Measurements from ENCODE around the gene DRAM1. TPM values are rescaled to one million over a fixed set of nuclear protein-coding genes. Genes with fewer than 3 reads are reported as not detected.
A peak's percentile ranks its signal among the peaks of the same experiment; 100 is the strongest.

DRAM1 gene
- total RNA-seq, 1 donor from 2014 or later: 20.4 TPM

DNA sequence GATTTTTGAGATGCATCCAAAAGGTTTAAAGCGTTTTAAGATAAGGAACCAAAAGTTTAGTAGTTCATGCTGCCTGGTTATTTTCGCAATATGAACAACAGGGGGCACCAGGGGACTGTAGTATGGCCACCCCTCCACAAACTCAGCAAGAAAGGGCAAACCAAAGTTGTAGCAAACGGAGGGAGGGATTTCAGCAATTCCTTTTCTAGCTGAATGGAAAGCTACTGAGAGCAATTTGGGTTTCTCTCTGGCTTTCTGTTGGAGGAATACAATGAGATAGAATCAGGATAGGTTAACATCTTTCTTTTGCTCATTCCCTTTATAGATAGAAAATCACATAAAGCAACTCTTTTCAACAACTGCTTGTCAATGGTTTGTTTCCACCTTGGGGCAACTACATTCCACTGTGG lies 62.5 kb downstream of the DRAM1 start:
- peaks cover 7% of the 10 kb centered on the region for H3K4me1 ChIP-seq (ENCODE audit: insufficient read depth, low read length)
- no peaks in the 10 kb centered on the region for H3K27me3 Mint-ChIP-seq (ENCODE audit: low read depth, unreplicated experiment)
- H3K36me3 Mint-ChIP-seq (ENCODE audit: low read depth, unreplicated experiment): no peaks in the 10 kb centered on the region
- peak; percentile 61 for DNase-seq (ENCODE audit: low read depth)
- no peaks in the 10 kb centered on the region for H3K79me2 ChIP-seq (ENCODE audit: insufficient read depth, low read length)
- no peak for FAIRE-seq
- H4K20me1 ChIP-seq (ENCODE audit: insufficient read depth, low read length): no peaks in the 10 kb centered on the region
- H3K4me2 ChIP-seq (ENCODE audit: low read length): no peak overlapping the region
- no peaks in the 10 kb centered on the region for H3K9me3 ChIP-seq (ENCODE audit: insufficient read depth, low read depth, low read length)
- no peak overlapping the region for H3K9ac ChIP-seq (ENCODE audit: low read length)
- H3K27me3 ChIP-seq (ENCODE audit: insufficient read depth, low read length): peaks cover 3% of the 10 kb centered on the region
- H3K4me3 Mint-ChIP-seq (ENCODE audit: unreplicated experiment): no peak overlapping the region
- no peak overlapping the region for H3K27ac ChIP-seq (ENCODE audit: low read depth, low read length)
- H3K9me3 Mint-ChIP-seq (ENCODE audit: unreplicated experiment): peaks cover 2% of the 10 kb centered on the region
- H2AFZ ChIP-seq (ENCODE audit: low read depth, low read length): no peak overlapping the region
- H3K4me1 Mint-ChIP-seq (ENCODE audit: low read depth, unreplicated experiment): peaks cover 34% of the 10 kb centered on the region
- H3K27ac Mint-ChIP-seq (ENCODE audit: unreplicated experiment): peak overlapping the region; percentile 55
- TF ChIP-seq, protein P1, sequence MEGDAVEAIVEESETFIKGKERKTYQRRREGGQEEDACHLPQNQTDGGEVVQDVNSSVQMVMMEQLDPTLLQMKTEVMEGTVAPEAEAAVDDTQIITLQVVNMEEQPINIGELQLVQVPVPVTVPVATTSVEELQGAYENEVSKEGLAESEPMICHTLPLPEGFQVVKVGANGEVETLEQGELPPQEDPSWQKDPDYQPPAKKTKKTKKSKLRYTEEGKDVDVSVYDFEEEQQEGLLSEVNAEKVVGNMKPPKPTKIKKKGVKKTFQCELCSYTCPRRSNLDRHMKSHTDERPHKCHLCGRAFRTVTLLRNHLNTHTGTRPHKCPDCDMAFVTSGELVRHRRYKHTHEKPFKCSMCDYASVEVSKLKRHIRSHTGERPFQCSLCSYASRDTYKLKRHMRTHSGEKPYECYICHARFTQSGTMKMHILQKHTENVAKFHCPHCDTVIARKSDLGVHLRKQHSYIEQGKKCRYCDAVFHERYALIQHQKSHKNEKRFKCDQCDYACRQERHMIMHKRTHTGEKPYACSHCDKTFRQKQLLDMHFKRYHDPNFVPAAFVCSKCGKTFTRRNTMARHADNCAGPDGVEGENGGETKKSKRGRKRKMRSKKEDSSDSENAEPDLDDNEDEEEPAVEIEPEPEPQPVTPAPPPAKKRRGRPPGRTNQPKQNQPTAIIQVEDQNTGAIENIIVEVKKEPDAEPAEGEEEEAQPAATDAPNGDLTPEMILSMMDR (IDR thresholded peaks at IDR 0.05; ENCODE audit: insufficient read depth, low read depth, low read length): peak; percentile 82
- TF ChIP-seq EZH2 (IDR thresholded peaks at IDR 0.05; ENCODE audit: insufficient read depth, low read length): no peak
- H3K36me3 ChIP-seq (ENCODE audit: insufficient read depth, low read length): no peaks in the 10 kb centered on the region
- no peak overlapping the region for H3K4me3 ChIP-seq (ENCODE audit: insufficient read depth, low read depth, low read length)

DNA sequence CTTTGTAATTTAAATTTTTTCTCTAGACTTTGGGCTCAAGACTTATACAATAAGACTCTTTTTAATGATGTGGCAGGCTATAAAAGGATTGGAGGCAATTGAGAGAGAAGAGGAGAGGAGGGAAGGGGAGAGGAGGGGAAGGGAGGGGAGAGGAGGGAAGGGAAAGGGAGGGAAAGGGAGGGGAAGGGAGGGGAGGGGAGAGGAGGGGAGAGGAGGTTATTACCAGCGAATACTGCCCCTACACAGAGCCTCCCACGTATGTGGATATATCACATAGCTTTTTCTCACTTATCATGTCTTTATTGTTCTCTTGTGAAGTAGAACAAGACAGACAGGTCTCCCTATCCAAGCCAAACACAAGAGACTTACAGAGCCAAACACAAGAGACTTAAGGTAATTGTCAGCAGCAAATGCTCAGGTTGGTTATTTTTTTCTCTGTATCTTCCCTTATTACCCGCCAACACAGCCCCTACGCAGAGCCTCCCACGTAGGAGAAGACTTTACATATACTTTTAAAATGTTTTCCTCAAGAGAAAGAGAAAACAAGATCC lies 63.1 kb downstream of the DRAM1 start:
- H3K36me3 Mint-ChIP-seq (ENCODE audit: low read depth, unreplicated experiment): no peaks in the 10 kb centered on the region
- no peaks in the 10 kb centered on the region for H3K36me3 ChIP-seq (ENCODE audit: insufficient read depth, low read length)
- H3K4me1 Mint-ChIP-seq (ENCODE audit: low read depth, unreplicated experiment): peaks cover 33% of the 10 kb centered on the region
- no peak for FAIRE-seq
- peaks cover 3% of the 10 kb centered on the region for H3K27me3 ChIP-seq (ENCODE audit: insufficient read depth, low read length)
- H3K4me2 ChIP-seq (ENCODE audit: low read length): no peak overlapping the region
- H3K79me2 ChIP-seq (ENCODE audit: insufficient read depth, low read length): no peaks in the 10 kb centered on the region
- H3K9ac ChIP-seq (ENCODE audit: low read length): no peak overlapping the region
- DNase-seq (ENCODE audit: low read depth): no peak
- H3K4me3 Mint-ChIP-seq (ENCODE audit: unreplicated experiment): no peak overlapping the region
- no peak overlapping the region for H3K27ac Mint-ChIP-seq (ENCODE audit: unreplicated experiment)
- no peaks in the 10 kb centered on the region for H3K9me3 ChIP-seq (ENCODE audit: insufficient read depth, low read depth, low read length)
- peaks cover 7% of the 10 kb centered on the region for H3K4me1 ChIP-seq (ENCODE audit: insufficient read depth, low read length)
- H3K4me3 ChIP-seq (ENCODE audit: insufficient read depth, low read depth, low read length): no peak overlapping the region
- no peak overlapping the region for H3K27ac ChIP-seq (ENCODE audit: low read depth, low read length)
- H4K20me1 ChIP-seq (ENCODE audit: insufficient read depth, low read length): no peaks in the 10 kb centered on the region
- H3K9me3 Mint-ChIP-seq (ENCODE audit: unreplicated experiment): peaks cover 2% of the 10 kb centered on the region
- no peaks in the 10 kb centered on the region for H3K27me3 Mint-ChIP-seq (ENCODE audit: low read depth, unreplicated experiment)
- no peak overlapping the region for H2AFZ ChIP-seq (ENCODE audit: low read depth, low read length)
- no peak for TF ChIP-seq EZH2 (IDR thresholded peaks at IDR 0.05; ENCODE audit: insufficient read depth, low read length)
- TF ChIP-seq, protein P1 (IDR thresholded peaks at IDR 0.05; ENCODE audit: insufficient read depth, low read depth, low read length): no peak
